GM18526 (cell line): ENCODE results near the gene CCSER1.

Experiments
- POLR2A ChIP-seq: IDR thresholded peaks from 3 replicates; pipeline ENCODE4 v1.6.1; 2011; ENCODE audit not compliant: insufficient read length; ENCODE audit errors: extremely low read depth

The CCSER1 gene

DNA sequence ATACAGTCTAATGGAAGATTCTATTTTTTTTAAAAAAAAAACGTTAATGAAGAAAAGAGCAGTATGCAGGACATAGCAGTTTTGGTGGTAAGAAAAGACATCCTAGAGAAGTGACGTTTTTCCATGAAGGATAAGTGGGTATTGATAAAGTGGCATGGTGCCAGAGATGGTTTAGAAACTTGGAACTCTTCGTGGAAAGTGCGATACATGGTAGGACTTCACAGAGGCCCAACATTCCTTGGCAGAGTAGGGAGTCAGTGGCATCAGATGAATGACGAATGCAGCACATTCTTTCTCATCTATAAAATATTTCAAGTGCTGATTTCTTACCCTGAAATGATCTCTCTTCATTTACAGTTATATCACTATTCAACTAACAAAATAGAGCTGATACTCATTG lies 298.7 kb downstream of the CCSER1 start:
- no peak for TF ChIP-seq POLR2A

DNA sequence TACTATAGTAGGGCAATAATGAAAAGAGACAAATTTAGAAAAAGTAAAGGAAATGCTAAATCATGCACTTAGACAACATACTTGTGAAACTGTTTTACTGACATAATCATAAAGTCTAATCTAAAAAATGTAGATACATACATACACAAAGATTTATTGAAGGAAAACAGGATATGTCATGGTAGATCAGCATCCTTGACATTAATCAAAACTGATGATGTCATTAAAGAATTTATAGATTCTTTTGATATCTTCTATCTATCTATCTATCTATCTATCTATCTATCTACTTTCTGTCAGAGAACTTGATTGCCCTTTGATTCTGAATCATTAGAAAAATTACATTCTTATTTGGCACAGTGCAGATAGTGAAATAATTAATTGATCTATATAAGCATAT lies 311.3 kb downstream of the CCSER1 start:
- TF ChIP-seq POLR2A, result no peak

DNA sequence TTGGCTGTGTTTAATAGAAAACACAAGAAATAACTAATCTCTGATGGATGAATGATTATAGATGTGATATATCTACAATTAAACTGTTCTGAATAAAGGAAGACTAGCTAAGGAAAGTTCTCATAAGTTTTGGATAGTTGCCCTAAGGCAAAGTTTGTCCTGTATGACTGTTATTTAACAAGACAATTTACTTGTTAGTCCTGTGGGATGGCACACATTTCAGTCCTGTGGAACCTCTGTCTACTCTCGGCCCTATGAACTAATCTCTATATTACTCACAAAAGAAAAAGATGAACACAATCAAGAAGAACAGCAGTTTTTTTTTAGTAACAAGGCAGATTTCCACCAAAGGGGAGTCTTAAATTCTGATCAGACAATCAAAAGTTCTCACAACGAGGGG lies 314.6 kb downstream of the CCSER1 start:
- TF ChIP-seq POLR2A, result no peak

DNA sequence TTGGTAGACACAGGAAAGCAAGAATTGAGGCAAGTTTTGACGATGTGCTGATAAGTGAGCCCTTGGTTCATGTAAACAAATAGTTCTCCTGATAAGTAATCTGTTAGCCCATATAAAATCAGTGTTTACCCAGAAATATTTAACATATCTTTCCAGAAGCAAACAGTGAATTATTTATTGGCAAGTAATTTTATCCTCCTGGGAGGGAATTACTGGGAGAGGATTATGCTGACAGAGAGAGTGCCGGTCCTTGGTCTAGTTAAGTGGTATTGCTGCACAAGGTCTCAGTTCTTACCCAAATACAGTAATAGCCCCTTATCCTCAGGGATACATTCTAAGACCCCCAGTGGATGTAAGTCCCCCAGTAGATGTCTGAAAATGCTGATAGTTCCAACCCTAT lies 315.4 kb downstream of the CCSER1 start:
- no peak for TF ChIP-seq POLR2A

DNA sequence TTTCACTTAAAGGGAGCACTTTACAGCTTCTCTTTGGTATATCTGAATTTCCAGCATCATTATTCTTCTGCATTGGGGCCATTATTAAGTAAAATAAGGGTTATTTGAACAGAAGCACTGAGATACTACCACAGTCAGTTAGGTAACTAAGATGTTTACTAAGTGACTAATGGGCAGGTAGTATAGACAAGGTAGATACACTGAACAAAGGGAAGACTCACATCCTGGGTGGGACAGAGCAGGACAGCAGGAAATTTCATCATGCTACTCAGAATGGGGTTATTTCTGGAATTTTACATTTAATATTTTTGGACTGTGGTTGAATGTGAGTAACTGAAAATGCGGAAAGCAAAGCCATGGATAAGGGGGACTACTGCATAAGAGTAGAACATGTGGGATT lies 316.0 kb downstream of the CCSER1 start:
- no peak for TF ChIP-seq POLR2A

DNA sequence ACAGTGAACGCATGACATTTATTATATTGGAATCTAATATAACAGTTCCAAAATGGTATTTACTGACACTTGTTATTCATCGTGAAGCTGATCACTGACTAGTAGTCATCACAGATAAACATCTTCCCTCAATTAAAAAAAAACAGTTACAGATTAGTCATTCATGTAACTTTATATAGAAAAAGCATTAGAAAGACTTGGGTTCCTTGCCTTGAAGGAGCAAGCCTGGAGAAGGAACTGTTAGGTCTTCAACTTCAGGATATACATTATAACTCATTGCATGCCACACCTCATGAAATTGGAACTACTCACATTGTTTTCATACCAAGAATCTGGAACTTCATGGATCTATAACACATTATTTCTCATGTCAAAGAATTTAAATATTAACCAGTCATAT lies 317.7 kb downstream of the CCSER1 start:
- TF ChIP-seq POLR2A, result no peak

DNA sequence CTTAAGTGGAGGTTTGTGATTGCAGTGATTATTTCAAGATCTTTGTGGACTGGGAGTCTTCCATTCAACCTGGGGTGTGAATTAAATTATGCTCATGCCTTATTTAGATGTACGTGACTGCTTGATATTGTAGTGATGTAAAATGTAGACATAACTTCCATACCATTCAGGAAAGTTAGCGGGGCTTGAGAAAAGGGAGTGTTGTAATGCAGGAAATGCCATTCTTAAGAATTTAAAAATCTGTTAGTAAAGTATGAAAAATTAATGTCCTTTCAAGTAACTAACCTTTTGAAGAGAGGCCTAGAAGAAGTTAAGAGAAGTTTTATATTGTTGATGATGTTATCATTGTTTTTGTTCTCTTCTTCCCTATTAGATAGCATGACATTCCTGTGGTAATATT lies 318.2 kb downstream of the CCSER1 start:
- TF ChIP-seq POLR2A, result no peak

DNA sequence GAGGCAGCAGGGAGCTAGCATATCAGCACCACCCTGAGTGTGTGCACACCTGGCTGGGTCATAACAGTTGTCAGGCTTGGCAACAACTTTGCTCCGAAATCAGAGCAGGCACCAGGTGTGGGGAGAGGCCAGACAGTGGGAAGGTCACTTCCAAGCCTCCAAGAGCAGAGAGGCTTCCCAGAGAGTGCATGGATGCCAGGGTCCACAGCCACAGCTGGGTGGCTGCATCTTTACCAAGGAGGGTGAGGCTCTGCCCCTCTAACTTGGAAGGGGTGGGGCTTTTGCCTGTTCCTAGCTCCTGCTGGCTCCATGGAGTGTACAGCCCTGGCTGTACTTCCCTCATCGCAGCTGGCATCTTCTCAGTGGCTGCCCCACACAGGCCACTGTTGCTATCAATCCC lies 322.4 kb downstream of the CCSER1 start:
- no peak for TF ChIP-seq POLR2A

DNA sequence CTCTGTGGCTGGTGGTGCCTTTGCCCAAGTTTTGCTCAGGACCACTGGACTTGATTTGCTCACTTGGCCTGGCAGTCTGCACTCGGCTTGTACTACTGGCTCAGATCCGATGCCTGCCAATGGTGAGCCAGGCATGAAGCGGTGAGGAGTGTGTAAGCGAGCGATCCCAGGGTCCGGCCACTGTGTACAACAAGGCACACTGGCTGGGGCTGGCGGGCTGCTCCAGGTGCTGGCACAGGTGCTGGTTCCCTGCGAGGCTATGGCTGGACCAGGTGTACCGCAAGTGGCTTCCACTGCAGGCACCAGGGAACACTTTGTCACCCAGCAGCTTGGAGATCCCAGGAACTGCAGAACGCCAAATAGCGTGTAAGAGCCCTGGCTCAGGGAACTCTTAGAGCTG lies 329.7 kb downstream of the CCSER1 start:
- TF ChIP-seq POLR2A, result no peak

DNA sequence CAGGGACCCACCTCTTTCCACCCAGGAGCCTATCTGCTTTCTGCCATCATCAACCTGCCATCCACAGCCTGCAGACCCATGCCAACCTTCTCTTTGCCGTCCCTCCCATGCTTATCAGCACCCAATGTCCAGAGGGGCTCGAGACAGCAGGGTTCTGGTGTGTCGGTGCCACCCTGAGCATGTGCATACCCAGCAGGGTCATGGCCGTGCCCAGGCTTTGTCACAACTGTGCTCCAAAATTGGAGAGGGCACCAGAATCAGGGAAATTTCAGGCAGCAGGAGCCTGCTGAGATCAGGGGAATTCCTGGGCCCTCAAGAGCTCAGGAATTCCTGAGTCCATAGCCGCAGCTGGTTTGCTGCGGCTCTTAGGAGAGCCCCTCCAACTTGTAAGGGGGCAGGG lies 330.6 kb downstream of the CCSER1 start:
- TF ChIP-seq POLR2A, result no peak

DNA sequence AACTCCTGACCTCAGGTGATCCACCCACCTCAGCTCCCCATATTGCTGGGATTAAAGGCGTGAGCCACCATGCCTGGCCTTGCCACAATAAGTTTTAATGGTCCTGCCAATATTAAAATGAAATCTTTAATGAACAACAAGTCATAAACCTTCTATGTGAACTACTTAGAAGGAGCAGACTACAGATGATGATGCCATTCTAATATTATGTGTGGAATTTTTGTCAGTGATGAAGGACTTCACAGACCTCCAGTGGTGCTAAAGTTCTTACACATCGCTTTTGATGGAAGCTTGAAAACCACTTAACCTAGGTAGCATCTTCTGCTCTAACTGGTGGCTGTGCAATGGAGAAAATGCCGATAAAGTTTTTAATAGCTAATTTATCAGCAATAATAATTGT lies 331.4 kb downstream of the CCSER1 start:
- TF ChIP-seq POLR2A, result no peak

DNA sequence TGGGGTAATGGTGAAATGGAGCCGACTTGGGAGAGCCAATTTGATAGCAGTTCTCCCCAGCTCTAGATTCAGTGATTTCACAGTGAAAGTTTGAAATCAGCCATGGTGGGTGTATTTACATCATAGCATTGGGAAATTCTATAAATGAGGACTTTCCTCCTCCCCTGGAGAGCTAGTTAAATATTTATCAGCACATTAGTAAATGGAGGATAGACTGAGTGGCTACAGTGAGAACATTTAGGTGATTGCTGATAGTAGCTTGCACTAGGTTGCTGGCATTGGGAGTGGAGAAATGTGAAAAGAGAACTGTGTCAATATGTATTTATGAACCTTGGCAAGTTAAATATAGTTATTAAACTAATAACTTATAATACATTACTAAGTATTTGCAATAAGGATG lies 347.3 kb downstream of the CCSER1 start:
- no peak for TF ChIP-seq POLR2A

DNA sequence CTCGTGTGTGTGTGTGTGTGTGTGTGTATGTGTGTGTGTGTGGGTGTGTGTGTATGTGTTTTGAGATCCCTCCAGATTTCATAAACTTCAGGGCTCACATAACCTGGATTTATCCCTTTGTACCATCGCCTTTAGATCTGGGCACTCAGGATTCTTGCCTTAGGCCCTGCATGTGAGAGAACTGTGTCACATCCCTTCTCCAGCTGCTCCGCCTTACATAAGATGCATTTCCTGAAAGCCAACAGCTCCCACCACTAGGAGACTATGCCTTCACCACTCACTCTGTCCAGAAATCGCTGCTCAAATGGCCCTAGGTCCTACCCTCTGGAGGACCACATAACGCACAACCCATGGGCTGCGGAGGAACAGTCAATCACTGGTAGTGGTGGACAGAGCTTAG lies 348.8 kb downstream of the CCSER1 start:
- no peak for TF ChIP-seq POLR2A

DNA sequence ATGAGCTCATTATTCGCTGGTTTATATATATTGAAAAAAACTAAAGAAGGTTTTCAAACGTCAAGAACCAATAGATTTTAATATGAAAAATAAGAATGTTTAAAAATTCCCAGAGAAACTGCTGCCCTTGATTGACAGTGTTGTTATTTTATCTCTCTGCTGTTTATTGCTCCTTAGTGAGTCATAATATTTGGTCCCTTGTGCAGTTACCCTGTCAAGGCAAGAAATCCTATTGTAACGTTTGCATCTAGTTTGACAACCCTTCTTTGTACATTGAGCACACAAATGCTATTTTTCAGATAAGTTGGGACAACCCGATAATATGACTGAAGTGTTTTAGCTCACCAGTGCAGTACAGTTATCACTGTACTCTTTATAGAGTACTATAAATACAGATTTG lies 349.4 kb downstream of the CCSER1 start:
- TF ChIP-seq POLR2A, result no peak

DNA sequence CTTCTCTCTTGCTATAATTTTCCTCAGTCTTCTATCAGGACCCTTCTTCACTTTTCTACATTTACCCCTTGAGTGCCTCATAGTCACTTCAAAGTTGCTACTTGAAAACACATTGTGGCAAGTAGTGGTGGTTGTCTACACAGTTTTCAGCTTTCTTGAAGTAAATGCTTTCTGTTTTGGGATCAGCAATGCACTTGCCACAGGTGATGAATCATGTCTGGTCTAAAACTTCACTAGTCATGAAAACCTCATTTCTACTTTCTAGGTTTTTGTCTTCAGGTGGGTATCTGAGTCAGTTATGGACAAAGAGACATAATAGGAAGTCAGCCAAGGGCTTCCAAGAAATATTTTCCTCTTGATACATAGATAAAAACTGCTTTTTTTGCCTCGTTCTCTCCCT lies 359.2 kb downstream of the CCSER1 start:
- no peak for TF ChIP-seq POLR2A

DNA sequence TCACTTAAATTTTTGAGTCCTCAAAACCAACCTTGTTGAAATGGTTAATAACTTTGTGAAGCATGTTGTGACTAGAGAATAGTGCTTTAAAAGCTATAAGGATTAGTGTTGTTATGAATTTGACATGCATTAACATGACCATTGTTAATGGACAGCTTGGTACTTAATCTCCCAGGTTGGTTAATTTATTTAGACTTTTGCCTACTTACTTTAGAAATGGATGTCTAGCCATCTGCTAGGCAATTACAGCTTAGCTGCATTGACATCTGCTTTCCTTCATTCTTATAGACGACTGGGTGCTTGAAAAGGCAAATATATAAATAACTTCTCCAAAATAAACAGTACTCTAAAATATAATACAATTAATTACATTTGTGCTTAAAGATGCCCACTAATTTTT lies 368.0 kb downstream of the CCSER1 start:
- no peak for TF ChIP-seq POLR2A

DNA sequence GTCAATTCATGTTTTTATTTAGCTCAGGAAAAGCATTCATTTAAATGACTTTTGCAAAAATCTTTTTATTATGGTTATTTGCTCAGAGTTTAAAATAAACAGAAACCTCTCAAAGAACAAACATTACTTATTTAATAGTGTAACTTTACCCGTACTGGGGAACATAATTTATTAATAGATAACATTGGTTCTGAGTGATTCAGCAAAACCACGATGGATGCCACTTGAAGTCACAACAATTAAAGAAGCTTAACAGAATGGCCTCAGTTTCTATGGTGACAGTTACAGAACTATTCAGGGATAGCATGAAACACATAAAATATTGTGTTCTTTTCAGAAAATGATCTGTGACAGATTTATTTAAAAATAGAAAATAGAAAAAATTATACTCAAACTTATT lies 368.7 kb downstream of the CCSER1 start:
- TF ChIP-seq POLR2A, result no peak

DNA sequence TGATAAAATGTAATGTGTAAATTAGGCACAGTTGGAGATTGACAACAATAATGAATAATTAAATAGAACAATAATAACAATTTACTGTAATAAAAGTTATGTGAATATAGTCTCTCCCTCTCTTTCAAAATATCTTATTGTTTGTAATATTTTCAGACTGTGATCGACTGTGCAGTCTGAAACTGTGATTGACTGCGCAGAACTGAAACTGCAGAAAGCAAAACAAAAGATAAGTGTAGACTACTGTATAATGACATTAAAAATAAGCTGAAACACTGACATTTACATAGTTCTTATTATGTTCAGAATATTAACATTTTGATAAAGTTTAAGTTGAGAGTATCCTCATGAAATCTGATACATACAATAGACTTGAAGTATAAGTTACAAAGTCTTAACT lies 371.0 kb downstream of the CCSER1 start:
- TF ChIP-seq POLR2A, result no peak
